Thoracic aorta (tissue), 2 donors: ENCODE results near the gene NPTX2. TPM values are rescaled to one million over a fixed set of nuclear protein-coding genes. Genes with fewer than 3 reads are reported as not detected.
"Not testable (repeated sequence)": the region's sequence is repeated elsewhere in the genome, so short reads cannot be mapped to it uniquely, and the experiment has no call there.

Experiments
- ATAC-seq: fragments of 150-250 bp; one replicate; pipeline ENCODE4 v1.8.0; 2017; ENCODE audit warnings: low read depth; ENCODE audit not compliant: insufficient number of reproducible peaks, low FRiP score
- DNase-seq: peaks from one replicate; pipeline ENCODE4 v3.0.0-alpha.2; 2020; ENCODE audit warnings: low spot score
- H3K27ac ChIP-seq, 2 donors: fragments of 200-600 bp; sonication (generic); 1 replicate in 1 of 2; 2 replicates in 1 of 2; pipeline ENCODE4 v1.5.1; 2016; ENCODE audit warnings: mild to moderate bottlenecking in 2 of 2, moderate library complexity in 2 of 2
- H3K27me3 ChIP-seq: fragments of 200-600 bp; sonication (generic); replicated peaks from 2 replicates; pipeline ENCODE4 v1.6.0; 2016; ENCODE audit warnings: mild to moderate bottlenecking; ENCODE audit not compliant: insufficient read depth
- H3K36me3 ChIP-seq: fragments of 200-600 bp; sonication (generic); one replicate; pipeline ENCODE4 v1.5.1; 2016
- H3K4me1 ChIP-seq, 2 donors: fragments of 200-600 bp; sonication (generic); 1 replicate in 1 of 2; 2 replicates in 1 of 2; pipeline versions ENCODE4 v1.5.1 to v1.6.0; 2016; ENCODE audit warnings: low read depth in 2 of 2, mild to moderate bottlenecking in 1 of 2; ENCODE audit not compliant: control insufficient read depth in 1 of 2
- H3K4me3 ChIP-seq: fragments of 200-600 bp; sonication (generic); 2 replicates; pipeline ENCODE4 v1.5.1; 2016; ENCODE audit warnings: mild to moderate bottlenecking
- H3K9me3 ChIP-seq: fragments of 200-600 bp; sonication (generic); 2 replicates; pipeline ENCODE4 v1.5.1; 2016
- CTCF ChIP-seq: fragments of 200-600 bp; sonication (generic); IDR thresholded peaks from one replicate; pipeline ENCODE4 v1.5.1; 2019; ENCODE audit warnings: antibody characterized with exemption
- total RNA-seq, 2 donors: library from RNA; depleted of rRNA; stranded (reverse); fragments of >200 nt; gene quantifications; one replicate each; pipeline versions ENCODE4 v1.1.0 to v1.2.3, GENCODE V29; 2016

Gene NPTX2
- total RNA-seq, 2 donors from 2014 or later, result 55.7 to 99.9 TPM

- Histone ChIP-seq H3K27ac (no peak overlapping the region), H3K27me3 (no peaks in the 10 kb centered on the region), H3K4me1 (no peaks in the 10 kb centered on the region), H3K4me3 (no peak overlapping the region), H3K36me3 (no peaks in the 10 kb centered on the region), H3K9me3 (peaks cover 7% of the 10 kb centered on the region)
- DNase-seq, result no peak
- TF ChIP-seq CTCF, result no peak
- no peak for ATAC-seq
These were observed 45.1 kb upstream of the NPTX2 start for GRCh38 chr7:98571986-98572385.

GRCh38 chr7:98572716-98573115, 44.4 kb upstream of the NPTX2 start:
- not testable (repeated sequence) for H3K4me1 ChIP-seq

GRCh38 chr7:98573816-98574215, 43.3 kb upstream of the NPTX2 start:
- no peaks in the 10 kb centered on the region for H3K4me1 ChIP-seq
- H3K27me3 ChIP-seq, result no peaks in the 10 kb centered on the region
- no peak for TF ChIP-seq CTCF
- no peak for ATAC-seq
- no peak for DNase-seq
- no peak overlapping the region for H3K27ac ChIP-seq
- H3K36me3 ChIP-seq, result no peaks in the 10 kb centered on the region
- H3K9me3 ChIP-seq, result peaks cover 7% of the 10 kb centered on the region
- no peak overlapping the region for H3K4me3 ChIP-seq

More at GRCh38 chr7:98572716-98573115, 44.4 kb upstream of the NPTX2 start:
- not testable (repeated sequence) for H3K36me3 ChIP-seq, H3K27me3 ChIP-seq, DNase-seq, ATAC-seq, H3K27ac ChIP-seq, H3K4me3 ChIP-seq, H3K9me3 ChIP-seq

- Histone ChIP-seq H3K27me3 (no peaks in the 10 kb centered on the region), H3K9me3 (peaks cover 7% of the 10 kb centered on the region), H3K36me3 (no peaks in the 10 kb centered on the region), H3K4me1 (no peaks in the 10 kb centered on the region), H3K27ac (no peak overlapping the region), H3K4me3 (no peak overlapping the region)
- DNase-seq, result no peak
- ATAC-seq, result no peak
- no peak for TF ChIP-seq CTCF
These were observed 41.2 kb upstream of the NPTX2 start for GRCh38 chr7:98575878-98576277.

- no peak for TF ChIP-seq CTCF
These were observed 32.3 kb upstream of the NPTX2 start for GRCh38 chr7:98584830-98585229.

GRCh38 chr7:98591926-98592325, 25.2 kb upstream of the NPTX2 start:
- H3K27ac ChIP-seq, result no peak overlapping the region
- DNase-seq (no peak), ATAC-seq (no peak)
- H3K4me3 ChIP-seq, result no peak overlapping the region
- H3K36me3 ChIP-seq, result no peaks in the 10 kb centered on the region
- H3K4me1 ChIP-seq, result no peaks in the 10 kb centered on the region
- no peaks in the 10 kb centered on the region for H3K9me3 ChIP-seq
- TF ChIP-seq CTCF, result no peak
- H3K27me3 ChIP-seq, result no peaks in the 10 kb centered on the region

More at GRCh38 chr7:98584830-98585229, 32.3 kb upstream of the NPTX2 start:
- DNase-seq, result no peak
- no peak for ATAC-seq
- H3K27me3 ChIP-seq, result no peaks in the 10 kb centered on the region
- no peaks in the 10 kb centered on the region for H3K4me1 ChIP-seq
- no peak overlapping the region for H3K4me3 ChIP-seq
- no peaks in the 10 kb centered on the region for H3K9me3 ChIP-seq
- no peaks in the 10 kb centered on the region for H3K36me3 ChIP-seq
- no peak overlapping the region for H3K27ac ChIP-seq
